AG09309 (cell line): Measurements from ENCODE around the gene BTN2A1.
"Not testable (repeated sequence)": the region's sequence is repeated elsewhere in the genome, so short reads cannot be mapped to it uniquely, and the experiment has no call there.

ENCODE experiments used
- DNase-seq: peaks from one replicate; pipeline ENCODE4 v3.0.0-alpha.2; 2010; ENCODE audit warnings: low read depth
- H3K4me3 ChIP-seq: 2 replicates; pipeline ENCODE4 v1.5.1; 2011; ENCODE audit warnings: mild to moderate bottlenecking, low read depth, low read length, moderate library complexity; ENCODE audit not compliant: control insufficient read depth
- CTCF ChIP-seq: IDR thresholded peaks from 2 replicates; pipeline ENCODE4 v1.5.1; 2011; ENCODE audit warnings: mild to moderate bottlenecking, low read depth, low read length, inconsistent platforms; ENCODE audit not compliant: insufficient read depth, control insufficient read depth; ENCODE audit errors: missing control alignments

BTN2A1 gene

DNA sequence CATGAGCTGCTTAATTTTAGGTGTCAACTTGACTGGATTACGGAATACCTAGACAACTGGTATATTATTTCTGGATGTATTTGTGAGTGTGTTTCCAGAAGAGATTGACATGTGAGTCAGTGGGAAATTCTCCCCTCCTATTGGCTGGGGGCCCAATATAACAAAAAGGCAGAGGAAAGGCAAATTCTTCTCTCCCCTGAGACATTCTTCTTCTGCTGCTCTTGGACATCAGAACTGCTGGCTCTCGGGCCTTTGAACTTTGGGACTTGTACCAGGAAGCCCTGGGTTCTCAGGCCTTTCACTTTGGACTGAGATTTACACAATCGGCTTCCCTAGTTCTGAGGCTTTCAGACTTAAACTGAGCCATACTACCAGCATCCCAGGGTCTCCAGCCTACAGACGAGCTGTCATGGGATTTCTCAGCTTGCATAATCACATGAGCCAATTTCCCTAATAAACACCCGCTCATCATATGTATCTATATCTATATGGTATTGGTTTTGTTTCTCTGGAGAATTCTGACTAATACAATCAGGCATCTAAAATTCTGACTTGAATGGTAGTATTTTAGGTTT, 25.0 kb upstream of the BTN2A1 start:
- H3K4me3 ChIP-seq: no peak overlapping the region
- no peak for TF ChIP-seq CTCF
- no peak for DNase-seq

- not testable (repeated sequence) for DNase-seq, H3K4me3 ChIP-seq
Observed at GRCh38 chr6:26433680-26434079, 24.1 kb upstream of the BTN2A1 start.

DNA sequence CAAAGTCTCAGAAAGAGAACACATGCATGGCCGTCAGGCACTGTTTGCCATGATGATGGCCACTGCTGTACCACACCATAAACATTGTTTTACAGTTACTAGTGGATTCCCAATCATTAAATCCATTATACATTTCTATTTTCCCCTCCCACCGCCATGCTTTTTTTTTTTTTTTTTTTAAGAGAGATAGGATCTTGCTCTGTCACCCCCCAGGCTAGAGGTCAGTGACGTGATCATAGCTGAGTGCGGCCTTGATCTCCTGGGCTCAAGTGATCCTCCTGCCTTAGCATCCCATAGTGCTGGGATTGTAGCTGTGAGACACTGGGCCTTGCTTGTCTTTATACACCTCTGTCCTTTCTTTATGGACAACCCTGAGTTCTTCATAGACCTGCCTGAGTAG, 21.7 kb upstream of the BTN2A1 start:
- no peak overlapping the region for H3K4me3 ChIP-seq
- DNase-seq: no peak
- TF ChIP-seq CTCF: no peak

DNA sequence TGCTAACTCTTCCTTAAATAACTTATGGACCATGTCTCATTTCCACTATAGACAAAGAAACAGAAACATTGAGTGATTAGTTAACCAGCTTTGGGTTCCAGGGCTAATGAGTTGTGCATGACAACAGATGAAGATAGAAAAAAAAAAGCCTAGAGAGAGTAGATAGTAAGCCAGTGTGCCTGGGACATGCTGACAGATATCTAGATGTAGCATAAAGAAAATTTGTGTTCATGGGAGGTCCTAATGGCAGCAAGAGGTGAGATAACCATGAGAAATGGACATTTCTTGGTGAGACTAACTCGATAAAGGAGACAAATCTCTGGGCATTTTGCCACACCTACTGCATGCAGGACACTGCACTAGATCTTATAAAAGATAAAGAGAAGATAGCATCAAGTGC, 20.2 kb upstream of the BTN2A1 start:
- no peak for TF ChIP-seq CTCF
- H3K4me3 ChIP-seq: no peak overlapping the region
- no peak for DNase-seq

GRCh38 chr6:26438000-26438399, 19.8 kb upstream of the BTN2A1 start:
- DNase-seq: no peak
- no peak for TF ChIP-seq CTCF
- no peak overlapping the region for H3K4me3 ChIP-seq

GRCh38 chr6:26439151-26440125, 18.3 kb upstream of the BTN2A1 start:
- H3K4me3 ChIP-seq: no peak overlapping the region; the same call in 1 of the 2 replicates
- TF ChIP-seq CTCF: no peak
- no peak for DNase-seq

DNA sequence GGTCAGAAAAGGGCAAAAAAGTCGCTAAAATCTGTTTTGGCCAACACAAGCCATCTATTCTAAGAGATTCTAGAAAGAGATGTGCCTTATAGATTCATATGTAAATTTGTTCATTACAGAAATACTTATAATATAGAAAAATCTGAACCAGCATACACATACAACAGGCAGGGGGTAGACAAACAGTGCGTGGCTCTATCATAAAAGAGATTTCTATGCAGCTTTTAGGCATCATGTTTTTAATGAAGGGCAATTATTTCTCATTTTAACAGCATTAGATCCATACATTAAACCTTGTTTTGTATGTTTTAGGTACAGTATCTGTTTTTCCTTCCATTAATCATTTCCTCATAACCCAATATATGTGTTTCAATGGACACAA, 16.8 kb upstream of the BTN2A1 start:
- H3K4me3 ChIP-seq: peak overlapping the region; percentile 59
- no peak for TF ChIP-seq CTCF
- DNase-seq: no peak
